ENCODE measurements around the gene SRSF3.

SRSF3 gene

GRCh38 chr6:36613200-36613995, 19.2 kb downstream of the SRSF3 start:
- Histone ChIP-seq H3K36me3 (ENCODE audit: control insufficient read depth, low read length) (peaks cover 45% of the 10 kb centered on the region), H4K20me1 (ENCODE audit: control insufficient read depth, insufficient read depth, low read depth, low read length) (peaks cover 3% of the 10 kb centered on the region; the same call in 1 of the 2 replicates), H3K9me3 (ENCODE audit: control insufficient read depth, insufficient read depth, low read length) (no peaks in the 10 kb centered on the region), H3F3A (ENCODE audit: control insufficient read depth, insufficient read depth) (peaks cover 54% of the 10 kb centered on the region), H3K4me3 (ENCODE audit: low read length) (no peak overlapping the region), H3K79me2 (ENCODE audit: control insufficient read depth, low read length) (no peaks in the 10 kb centered on the region), H3K27me3 (ENCODE audit: control insufficient read depth, low read length) (no peaks in the 10 kb centered on the region), H3K4me1 (ENCODE audit: control insufficient read depth, low read length) (peaks cover under 1% of the 10 kb centered on the region; the same call in 1 of the 2 replicates), H3K27ac (ENCODE audit: low read depth, low read length) (no peak overlapping the region), H3K4me2 (ENCODE audit: low read length) (no peak overlapping the region), H3K9me2 (replicated peaks; ENCODE audit: control insufficient read depth, low read length) (no peaks in the 10 kb centered on the region)
- no peak for TF ChIP-seq CTCF (IDR thresholded peaks at IDR 0.05; ENCODE audit: low read depth, low read length, poor library complexity, severe bottlenecking)
- no peak for TF ChIP-seq EZH2phosphoT487 (IDR thresholded peaks at IDR 0.05; ENCODE audit: borderline replicate concordance, low read length)

- Histone ChIP-seq H3K4me2 (ENCODE audit: low read length) (no peak overlapping the region), H3K36me3 (ENCODE audit: control insufficient read depth, low read length) (peaks cover 28% of the 10 kb centered on the region), H3K4me3 (ENCODE audit: low read length) (no peak overlapping the region), H3K9me3 (ENCODE audit: control insufficient read depth, insufficient read depth, low read length) (no peaks in the 10 kb centered on the region), H3K79me2 (ENCODE audit: control insufficient read depth, low read length) (no peaks in the 10 kb centered on the region), H3F3A (ENCODE audit: control insufficient read depth, insufficient read depth) (peaks cover 36% of the 10 kb centered on the region), H3K27me3 (ENCODE audit: control insufficient read depth, low read length) (no peaks in the 10 kb centered on the region), H3K9me2 (replicated peaks; ENCODE audit: control insufficient read depth, low read length) (no peaks in the 10 kb centered on the region), H4K20me1 (ENCODE audit: control insufficient read depth, insufficient read depth, low read depth, low read length) (no peaks in the 10 kb centered on the region), H3K27ac (ENCODE audit: low read depth, low read length) (no peak overlapping the region), H3K4me1 (ENCODE audit: control insufficient read depth, low read length) (peaks cover 8% of the 10 kb centered on the region)
- TF ChIP-seq EZH2phosphoT487 (IDR thresholded peaks at IDR 0.05; ENCODE audit: borderline replicate concordance, low read length) (no peak), CTCF (IDR thresholded peaks at IDR 0.05; ENCODE audit: low read depth, low read length, poor library complexity, severe bottlenecking) (peak; percentile 77)
These were observed 21.0 kb downstream of the SRSF3 start for GRCh38 chr6:36615018-36615761.

- Histone ChIP-seq H3K4me1 (ENCODE audit: control insufficient read depth, low read length) (peaks cover 9% of the 10 kb centered on the region), H3K4me2 (ENCODE audit: low read length) (no peak overlapping the region), H3F3A (ENCODE audit: control insufficient read depth, insufficient read depth) (peaks cover 18% of the 10 kb centered on the region), H3K9me3 (ENCODE audit: control insufficient read depth, insufficient read depth, low read length) (no peaks in the 10 kb centered on the region), H4K20me1 (ENCODE audit: control insufficient read depth, insufficient read depth, low read depth, low read length) (no peaks in the 10 kb centered on the region), H3K36me3 (ENCODE audit: control insufficient read depth, low read length) (peaks cover 12% of the 10 kb centered on the region), H3K27ac (ENCODE audit: low read depth, low read length) (no peak overlapping the region), H3K27me3 (ENCODE audit: control insufficient read depth, low read length) (no peaks in the 10 kb centered on the region), H3K4me3 (ENCODE audit: low read length) (no peak overlapping the region), H3K79me2 (ENCODE audit: control insufficient read depth, low read length) (no peaks in the 10 kb centered on the region), H3K9me2 (replicated peaks; ENCODE audit: control insufficient read depth, low read length) (no peaks in the 10 kb centered on the region)
- no peak for TF ChIP-seq EZH2phosphoT487 (IDR thresholded peaks at IDR 0.05; ENCODE audit: borderline replicate concordance, low read length)
- TF ChIP-seq CTCF (IDR thresholded peaks at IDR 0.05; ENCODE audit: low read depth, low read length, poor library complexity, severe bottlenecking): no peak
These were observed 22.8 kb downstream of the SRSF3 start for GRCh38 chr6:36616893-36617521.

Measured in DOHH2 (cell line).